Measurements from ENCODE around the gene ACAP3.
A peak's percentile ranks its signal among the peaks of the same experiment; 100 is the strongest.

The ACAP3 gene

DNA sequence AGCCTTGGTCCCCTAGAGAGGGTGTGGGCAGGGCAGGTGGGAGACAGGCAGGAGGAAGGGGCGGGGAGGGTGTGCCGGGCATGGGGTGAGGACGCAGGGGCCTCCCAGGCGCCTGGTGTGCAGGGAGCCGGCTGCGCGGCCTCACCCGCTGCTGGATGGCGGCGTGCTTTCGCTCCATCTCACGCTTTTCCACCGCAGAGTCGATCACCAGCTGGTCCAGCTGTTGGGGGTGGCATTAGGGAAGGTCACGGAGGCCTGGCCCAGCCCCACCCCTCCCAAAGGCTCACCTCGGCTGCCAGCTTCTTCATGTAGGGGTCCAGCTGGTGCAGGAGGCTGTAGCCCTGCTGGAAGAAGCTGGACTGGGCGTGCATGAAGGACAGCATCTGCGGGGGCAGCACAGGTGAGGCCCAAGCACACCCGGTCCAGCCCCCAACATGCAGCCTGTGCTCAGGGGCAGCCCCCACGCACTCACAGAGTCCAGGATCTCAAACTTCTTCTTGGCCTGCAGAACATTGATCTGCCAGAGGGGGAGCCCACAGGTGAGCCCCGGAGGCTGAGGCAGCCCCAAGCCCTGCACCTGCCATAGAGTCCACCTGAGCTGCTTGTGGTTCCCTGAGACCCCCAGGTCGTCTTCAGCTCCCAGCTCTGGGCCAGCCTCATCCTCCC, 7.9 kb downstream of the ACAP3 start:
- DNase-seq (ENCODE audit: low spot score) = no peak

- DNase-seq (ENCODE audit: low spot score) = no peak
These were observed 8.7 kb downstream of the ACAP3 start for GRCh38 chr1:1298861-1299685.

DNA sequence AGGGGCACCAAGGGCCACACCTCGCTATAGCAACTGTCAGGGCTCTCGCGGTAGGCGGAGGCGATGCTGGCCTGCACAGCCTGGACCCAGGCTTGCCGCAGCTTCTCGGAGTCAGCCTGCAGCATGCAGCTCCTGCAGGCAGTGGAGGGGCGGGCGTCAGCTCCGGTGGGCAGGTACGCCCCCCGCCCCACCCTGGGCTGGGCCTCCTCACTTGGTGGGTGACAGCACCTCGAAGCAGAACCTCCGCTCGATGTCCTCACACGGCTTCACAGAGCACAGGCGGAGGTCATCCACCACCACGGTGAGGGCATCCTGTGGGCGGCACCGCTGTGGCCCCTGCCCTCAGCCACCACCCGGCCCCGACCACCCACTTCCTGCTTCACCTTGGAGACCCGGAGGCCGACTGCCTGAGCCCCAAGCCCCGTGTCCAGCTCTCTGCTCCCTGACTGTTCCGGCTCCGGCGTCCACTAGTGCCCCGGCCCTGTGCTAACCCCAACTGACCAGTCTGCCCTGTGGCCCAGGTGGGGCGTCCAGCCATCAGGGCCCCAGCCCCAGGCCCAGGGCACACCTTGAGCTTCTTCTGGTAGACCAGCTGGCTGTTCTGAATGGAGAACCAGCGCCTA, 9.8 kb downstream of the ACAP3 start:
- no peak for DNase-seq (ENCODE audit: low spot score)

DNA sequence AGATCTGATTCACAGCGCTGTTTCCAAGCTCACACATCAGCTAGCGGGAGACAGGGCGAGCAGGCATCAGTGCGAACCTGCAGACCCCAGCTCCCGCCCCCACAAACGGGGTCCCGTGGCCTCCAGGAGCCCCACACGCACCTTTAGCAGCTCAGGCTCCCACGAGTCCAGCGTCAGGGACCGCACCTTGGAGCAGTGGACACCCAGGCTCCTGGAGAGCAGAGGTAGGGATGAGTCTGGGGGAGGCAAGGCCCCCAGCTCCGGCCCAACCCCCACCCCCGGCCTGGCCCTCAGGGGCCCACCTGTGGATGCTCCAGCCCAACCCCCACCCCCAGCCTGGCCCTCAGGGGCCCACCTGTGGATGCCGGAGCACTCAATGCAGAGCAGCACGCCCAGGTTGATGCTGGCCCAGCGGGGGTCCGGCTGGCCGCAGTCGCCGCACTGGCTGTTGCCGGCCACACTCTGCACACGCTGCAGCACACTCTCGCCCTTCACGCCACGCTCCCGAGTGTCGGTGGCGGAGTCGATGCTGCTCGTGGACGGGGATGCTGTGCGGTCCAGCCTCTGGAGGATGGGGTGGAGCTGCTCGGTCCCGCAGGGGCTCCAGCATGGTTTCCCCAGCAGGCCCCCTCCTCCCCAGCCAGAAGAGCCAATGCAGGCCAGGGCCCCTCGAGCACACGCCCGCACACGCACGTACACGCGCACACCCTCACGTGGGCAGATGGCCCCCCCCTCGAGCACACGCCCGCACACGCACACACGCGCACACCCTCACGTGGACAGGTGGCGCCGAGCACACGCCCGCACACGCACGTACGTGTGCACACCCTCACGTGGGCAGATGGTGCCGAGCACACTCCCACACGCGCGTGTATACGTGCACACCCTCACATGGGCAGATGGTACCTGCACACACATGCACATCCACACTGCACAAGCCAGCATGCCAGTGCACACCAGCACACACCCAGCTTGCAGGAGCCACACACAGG, 11.4 kb downstream of the ACAP3 start:
- no peak for DNase-seq (ENCODE audit: low spot score)

DNA sequence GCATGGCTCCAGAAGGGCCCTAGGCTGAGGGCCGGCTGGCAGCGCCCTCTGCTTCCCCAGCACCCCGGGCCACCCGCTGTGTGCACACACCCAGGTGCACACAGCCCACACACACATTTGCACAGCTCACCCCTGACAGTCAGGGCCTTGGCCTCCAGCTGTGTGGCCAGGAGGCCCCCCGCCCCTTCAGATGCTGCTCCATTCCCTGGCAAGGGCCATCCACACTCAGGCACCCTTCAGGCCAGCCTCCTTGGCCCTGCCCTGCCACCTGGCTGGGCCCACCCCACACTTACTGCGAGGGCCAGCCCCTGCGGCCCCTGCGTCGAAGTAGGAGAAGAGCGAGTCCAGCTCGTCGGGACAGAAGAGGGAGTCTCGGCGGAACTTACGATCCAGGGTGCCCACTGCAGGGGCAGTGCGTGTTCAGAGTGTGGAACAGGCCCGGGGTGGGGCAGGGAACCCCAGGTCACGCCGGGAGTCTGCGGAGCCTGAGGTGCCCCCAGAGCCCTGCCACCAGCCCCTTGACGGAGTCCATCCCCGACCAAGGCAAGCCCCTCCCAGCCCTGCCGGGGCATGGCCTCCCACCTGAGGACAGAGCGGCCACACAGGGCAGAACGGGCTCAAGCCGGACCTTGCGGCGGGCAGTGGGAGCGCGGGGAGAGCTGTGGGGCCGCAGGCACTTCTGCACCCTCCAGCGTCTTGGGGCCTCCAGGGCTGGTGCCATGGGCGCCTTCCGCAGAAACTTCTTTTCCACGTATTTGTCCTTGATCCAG, 12.4 kb downstream of the ACAP3 start:
- no peak for DNase-seq (ENCODE audit: low spot score)

- no peak for DNase-seq (ENCODE audit: low spot score)
These were observed 13.4 kb downstream of the ACAP3 start for GRCh38 chr1:1294250-1294890.

- no peak for DNase-seq (ENCODE audit: low spot score)
These were observed 14.2 kb downstream of the ACAP3 start for GRCh38 chr1:1293263-1294249.

DNA sequence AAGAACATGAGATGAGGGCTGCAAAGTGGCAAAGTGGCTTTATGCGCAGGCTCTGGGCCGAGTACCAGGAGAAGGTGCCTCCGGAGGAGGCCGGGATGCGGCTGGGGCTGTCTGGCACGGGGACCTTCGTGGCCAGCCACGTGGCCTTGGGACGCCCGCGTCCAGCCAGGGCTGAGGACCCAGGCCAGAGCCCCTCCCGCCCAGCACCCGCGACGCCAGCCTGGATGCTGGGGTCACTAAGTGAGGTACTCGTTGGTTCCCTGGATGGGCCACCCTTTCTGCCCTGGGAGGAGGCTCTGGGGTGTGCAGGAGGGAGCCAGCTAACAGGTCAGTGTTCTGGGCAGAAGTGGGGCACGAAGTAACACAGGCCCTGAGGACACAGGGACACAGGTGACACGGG, 14.9 kb downstream of the ACAP3 start:
- no peak for DNase-seq (ENCODE audit: low spot score)

- no peak for DNase-seq (ENCODE audit: low spot score)
These were observed 15.3 kb downstream of the ACAP3 start for GRCh38 chr1:1292442-1292779.

DNA sequence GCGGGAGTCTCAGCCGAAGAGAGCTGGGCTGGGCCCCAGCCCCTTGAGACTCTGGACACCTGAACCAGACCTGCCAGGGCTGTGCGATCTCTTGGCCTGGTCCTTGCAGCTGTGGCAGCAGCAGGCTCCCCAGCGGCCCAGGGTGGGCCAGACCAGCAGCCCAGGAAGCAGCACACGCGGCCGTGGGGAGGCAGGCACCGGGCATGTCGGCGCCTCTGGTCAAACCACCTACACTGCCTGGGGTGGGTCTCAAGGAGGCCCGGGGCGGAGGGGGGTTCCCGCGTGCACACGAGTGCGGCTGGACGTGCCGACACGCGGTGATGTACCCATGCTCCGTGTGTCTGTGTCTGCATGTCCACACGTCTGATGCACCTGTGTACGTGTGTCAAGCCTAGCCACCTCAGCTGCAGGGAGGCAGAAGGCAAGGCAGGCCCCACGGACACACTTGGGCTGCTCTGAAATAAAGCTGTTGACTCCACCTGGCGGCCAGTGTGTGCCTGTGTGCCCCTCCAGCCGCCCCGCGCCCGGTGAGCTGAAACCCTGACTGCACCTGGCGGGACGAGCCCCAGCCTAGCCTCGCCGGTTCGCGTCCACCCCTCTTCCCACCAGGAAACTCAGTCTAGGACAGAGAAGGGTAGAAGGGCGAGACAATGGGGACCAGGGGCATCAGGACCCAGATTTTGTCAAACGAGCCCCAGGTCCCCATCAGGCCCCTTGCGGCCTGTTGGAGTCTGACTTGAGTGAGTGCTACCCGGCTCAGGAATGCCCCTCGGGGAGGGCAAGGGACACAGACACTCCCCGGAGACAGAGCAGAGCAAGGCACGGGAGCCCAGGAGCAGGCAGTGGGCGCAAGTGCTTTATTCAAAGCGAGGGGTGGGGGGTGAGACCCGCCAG, 15.9 kb downstream of the ACAP3 start:
- DNase-seq (ENCODE audit: low spot score) = peak; percentile 64

- DNase-seq (ENCODE audit: low spot score) = no peak
These were observed 16.7 kb downstream of the ACAP3 start for GRCh38 chr1:1291023-1291528.

- DNase-seq (ENCODE audit: low spot score) = peak; percentile 92
These were observed 17.4 kb downstream of the ACAP3 start for GRCh38 chr1:1290238-1290731.

DNA sequence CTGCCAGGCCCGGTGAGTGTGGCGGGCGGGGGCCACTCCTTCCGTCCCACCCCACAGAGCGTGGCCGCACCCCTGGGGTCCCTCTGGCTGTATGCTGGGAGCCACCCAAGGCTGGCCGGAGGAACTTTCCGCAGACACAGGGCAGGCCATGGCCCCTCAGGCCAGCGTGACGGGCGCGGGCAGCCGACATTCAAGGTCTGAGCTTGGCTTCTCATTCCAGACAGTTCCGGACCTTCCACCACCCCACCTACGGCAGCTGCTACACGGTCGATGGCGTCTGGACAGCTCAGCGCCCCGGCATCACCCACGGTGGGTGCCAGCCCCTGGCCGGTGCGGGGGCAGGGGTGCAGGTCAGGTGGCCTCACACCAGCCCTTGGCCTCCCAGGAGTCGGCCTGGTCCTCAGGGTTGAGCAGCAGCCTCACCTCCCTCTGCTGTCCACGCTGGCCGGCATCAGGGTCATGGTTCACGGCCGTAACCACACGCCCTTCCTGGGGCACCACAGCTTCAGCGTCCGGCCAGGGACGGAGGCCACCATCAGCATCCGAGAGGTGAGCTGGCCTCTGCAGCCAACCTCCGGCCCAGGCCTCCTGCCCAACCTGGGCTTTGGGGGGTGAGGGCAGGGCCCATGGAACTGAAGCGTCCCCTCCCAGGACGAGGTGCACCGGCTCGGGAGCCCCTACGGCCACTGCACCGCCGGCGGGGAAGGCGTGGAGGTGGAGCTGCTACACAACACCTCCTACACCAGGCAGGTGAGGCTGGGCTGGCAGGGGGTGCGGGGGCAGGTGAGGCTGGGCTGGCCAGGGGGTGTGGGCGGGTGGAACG, 20.2 kb downstream of the ACAP3 start:
- DNase-seq (ENCODE audit: low spot score) = no peak

GRCh38 chr1:1286313-1287261, 21.1 kb downstream of the ACAP3 start:
- no peak for DNase-seq (ENCODE audit: low spot score)

DNA sequence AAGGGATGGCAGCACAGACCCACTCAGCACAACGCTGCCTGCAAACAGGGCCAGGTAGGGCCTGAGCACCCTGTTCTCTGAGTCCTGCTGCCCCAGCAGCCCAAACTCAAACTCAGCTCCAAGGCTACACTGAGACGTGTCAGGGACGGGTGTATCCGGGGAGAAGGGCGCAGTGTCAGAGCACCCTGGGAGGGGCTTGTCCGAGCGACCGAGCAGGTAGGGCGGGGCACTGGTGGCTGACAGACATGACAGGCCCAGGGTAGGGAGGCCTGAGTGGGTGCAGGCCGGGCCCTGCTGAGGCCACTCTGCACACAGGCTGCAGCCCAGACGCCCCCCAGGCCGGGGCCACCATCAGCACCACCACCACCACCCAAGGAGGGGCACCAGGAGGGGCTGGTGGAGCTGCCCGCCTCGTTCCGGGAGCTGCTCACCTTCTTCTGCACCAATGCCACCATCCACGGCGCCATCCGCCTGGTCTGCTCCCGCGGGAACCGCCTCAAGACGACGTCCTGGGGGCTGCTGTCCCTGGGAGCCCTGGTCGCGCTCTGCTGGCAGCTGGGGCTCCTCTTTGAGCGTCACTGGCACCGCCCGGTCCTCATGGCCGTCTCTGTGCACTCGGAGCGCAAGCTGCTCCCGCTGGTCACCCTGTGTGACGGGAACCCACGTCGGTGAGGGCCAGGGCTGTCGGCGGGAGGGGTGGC, 22.0 kb downstream of the ACAP3 start:
- no peak for DNase-seq (ENCODE audit: low spot score)
